LNCaP clone FGC (cell line): ENCODE results near the gene INPP5K.

Experiments used
- DNase-seq: peaks from one replicate; pipeline ENCODE4 v3.0.0-alpha.2; 2011; ENCODE audit warnings: low read depth
- H3K4me3 ChIP-seq: 2 replicates; pipeline ENCODE4 v1.5.1; 2011; ENCODE audit warnings: mild to moderate bottlenecking, low read depth, low read length, control low read depth
- CTCF ChIP-seq: IDR thresholded peaks from 2 replicates; pipeline ENCODE4 v1.5.1; 2012; ENCODE audit warnings: mild to moderate bottlenecking; ENCODE audit not compliant: control insufficient read depth, insufficient read depth; ENCODE audit errors: extremely low read depth

Gene INPP5K

DNA sequence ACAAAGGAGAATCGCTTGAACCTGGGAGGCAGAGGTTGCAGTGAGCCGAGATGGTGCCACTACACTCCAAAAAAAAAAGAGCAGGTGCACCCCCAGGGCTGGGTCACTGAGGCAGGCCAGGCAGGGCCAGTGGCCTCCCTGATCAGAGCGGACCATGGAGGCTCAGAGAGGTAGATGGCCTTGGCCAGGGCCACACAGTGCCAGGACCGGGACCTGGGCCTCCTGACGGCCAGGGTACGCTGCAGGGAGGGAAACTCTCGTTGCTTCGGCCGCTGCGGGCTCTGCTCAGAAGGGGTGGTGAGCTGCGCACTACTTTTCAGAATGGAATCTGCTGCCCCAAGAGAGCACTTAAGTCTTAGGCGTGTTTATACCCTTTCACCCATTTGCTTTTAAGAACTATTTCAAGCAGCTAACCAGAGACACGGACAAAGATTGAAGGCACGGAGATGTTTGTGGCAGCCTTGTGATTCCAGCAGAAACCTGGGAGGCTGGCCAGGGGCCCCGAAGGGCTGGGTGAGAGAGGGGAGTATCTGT, 41.0 kb downstream of the INPP5K start:
- no peak overlapping the region for H3K4me3 ChIP-seq
- no peak for TF ChIP-seq CTCF
- no peak for DNase-seq

DNA sequence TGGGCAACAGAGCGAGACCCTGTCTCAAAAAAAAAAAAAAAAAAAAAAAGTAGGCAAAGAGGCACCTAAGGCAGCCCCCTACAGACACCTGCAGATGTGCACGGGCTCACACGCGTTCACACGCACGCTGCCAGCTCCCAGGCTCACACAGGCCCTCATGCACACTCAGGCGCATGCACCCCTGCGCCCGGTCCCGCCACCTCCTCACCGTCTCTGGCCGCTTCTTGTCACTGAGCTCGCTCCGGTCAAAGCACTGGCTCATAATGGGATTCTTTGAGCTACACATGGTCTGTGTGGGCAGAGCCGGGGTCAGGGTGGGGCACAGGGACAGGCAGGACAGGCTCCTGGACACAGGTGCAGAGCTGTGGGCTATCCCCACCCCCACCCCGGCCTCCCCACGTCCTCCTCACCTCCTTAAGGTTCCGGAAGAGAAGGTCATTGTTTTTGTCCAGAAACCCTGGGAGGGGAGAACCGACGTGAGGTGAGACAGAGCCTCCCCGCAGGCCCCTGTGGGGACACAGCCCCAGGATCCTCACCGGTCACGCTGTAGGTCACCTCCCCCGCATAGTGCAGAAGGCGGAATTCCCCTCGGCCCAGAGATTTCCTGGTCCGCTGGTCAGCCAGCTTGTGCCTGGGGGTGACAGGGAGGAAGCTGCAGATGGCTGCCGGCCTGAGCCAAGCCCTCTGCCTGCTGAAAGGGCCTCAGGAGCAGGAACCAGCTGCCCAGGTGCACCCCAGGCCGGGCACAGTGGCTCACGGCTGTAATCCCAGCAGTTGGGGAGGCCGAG, 41.8 kb downstream of the INPP5K start:
- no peak for DNase-seq
- TF ChIP-seq CTCF = no peak
- no peak overlapping the region for H3K4me3 ChIP-seq

DNA sequence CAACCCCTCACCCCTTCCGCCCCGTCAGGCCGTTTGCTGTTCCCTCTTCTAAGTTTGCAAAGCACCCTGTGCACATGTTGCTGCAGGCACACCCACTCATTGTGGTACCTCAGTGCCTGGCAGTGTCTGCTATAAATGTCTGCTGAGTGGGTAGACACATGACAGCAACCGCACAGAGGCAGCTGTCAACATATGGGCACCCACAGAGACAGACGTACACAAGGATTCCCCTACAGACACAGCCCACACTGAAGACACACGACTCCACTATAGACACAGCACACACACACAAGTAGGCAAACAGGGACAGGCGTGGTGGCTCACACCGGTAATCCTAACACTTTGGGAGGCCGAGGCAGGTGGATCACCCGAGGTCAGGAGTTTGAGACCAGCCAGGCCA, 42.6 kb downstream of the INPP5K start:
- TF ChIP-seq CTCF = no peak
- DNase-seq = no peak

DNA sequence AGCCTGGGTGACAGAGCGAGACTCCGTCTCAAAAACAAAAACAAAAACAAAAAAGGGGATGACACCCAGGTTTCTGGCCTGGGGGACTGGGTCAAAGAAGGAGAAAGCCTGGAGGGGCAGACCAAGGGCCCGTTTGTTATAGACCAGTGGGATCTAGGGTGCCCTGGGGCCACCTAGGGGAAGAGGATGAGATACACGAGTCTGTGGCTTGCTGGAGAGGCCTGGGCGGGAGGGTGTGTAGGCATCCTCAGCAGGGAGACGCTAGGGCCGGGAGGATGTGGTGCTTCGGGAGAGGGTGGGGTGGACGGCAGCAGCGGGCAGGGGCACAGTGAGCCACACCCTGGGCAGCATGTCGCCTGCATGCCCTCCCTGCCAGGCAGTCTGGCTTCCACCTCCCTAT, 43.2 kb downstream of the INPP5K start:
- no peak for DNase-seq
- TF ChIP-seq CTCF = no peak
- H3K4me3 ChIP-seq = no peak overlapping the region

More for the DNA sequence above, 42.6 kb downstream of the INPP5K start:
- no peak overlapping the region for H3K4me3 ChIP-seq

DNA sequence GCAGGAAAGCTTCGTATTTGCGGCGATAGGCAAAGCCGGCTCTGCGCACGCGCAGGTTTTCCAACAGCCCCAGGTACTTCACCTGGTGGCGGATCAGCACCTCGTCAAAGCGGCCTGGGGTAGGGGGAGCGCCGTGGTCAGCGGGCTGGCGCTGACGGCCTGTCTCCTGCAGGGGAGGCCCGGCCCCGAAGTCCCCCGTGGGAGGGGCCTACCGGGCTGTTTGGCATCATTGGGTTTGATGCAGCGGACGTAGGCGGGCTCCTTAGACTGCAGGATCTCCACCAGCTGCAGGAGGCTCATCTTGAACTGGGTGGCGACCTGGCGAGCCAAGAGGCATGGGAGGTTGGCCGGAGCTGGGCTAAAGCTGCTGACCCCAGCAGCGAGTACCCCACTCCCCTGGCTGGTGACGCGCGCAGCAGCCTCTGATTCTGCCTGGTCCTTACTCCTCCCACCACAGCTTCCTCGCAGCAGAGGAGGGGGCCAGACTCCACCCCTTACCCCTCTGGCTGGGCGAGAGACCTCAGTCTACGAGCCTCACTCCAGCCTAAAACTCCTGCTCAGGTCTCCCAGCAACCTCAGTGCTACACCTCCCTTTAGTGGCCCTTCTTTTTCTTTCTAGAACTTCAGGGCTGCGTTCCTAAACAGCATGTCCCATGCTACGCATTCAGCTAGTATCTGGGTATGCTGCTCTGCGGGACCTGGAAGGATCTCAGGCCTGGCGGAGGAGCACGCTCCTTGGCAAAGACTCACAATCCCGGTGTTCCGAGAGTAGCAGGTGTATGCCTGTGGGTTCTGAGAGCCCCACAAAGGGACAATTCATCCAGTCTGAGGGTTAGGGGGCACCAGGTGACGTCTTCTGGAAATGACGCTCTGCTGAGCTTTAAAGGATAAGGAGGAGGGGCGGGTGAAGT, 44.2 kb downstream of the INPP5K start:
- H3K4me3 ChIP-seq = no peak overlapping the region
- TF ChIP-seq CTCF = no peak
- no peak for DNase-seq

DNA sequence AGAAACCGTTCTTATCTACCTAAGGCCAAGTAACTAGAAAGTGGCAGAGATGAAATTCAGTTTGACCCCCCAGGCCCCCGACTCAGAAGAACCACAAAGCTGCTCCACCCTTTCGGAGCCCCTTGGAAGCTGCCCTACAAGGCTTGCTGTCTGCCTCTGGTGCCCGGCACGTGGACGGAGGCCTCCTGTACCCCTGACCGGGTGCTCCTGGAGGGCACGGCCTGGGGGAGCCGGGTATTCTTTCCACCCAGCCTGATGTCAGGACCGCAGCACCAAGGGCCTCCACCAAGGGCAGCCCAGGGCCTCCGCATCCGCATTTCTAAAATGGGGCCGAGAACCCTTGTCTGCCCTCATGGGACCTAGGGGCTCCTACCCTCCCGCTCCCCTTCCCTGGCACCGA, 44.9 kb downstream of the INPP5K start:
- DNase-seq = no peak
- H3K4me3 ChIP-seq = no peak overlapping the region
- TF ChIP-seq CTCF = no peak
